H1 (cell line): Measurements from ENCODE around the gene LCN10. TPM values are rescaled to one million over a fixed set of nuclear protein-coding genes. Genes with fewer than 3 reads are reported as not detected.

Experiments used
- CBX5 ChIP-seq: fragments of 300-800, 300-1000 bp; sonication (generic); IDR thresholded peaks from 2 replicates; pipeline ENCODE4 v1.7.1; 2016; ENCODE audit warnings: antibody characterized with exemption, low read length, low read depth
- CBX8 ChIP-seq: fragments of 300-800, 300-1000 bp; sonication (generic); IDR thresholded peaks from 2 replicates; pipeline ENCODE4 v1.7.1; 2016; ENCODE audit warnings: low read depth, low read length, borderline replicate concordance
- CHD2 ChIP-seq: IDR thresholded peaks from 2 replicates; pipeline ENCODE4 v1.6.1; 2012; ENCODE audit warnings: low read length, improper control_type of control experiment
- CTBP2 ChIP-seq: IDR thresholded peaks from 2 replicates; pipeline ENCODE4 v1.7.0; 2011; ENCODE audit warnings: borderline replicate concordance, mild to moderate bottlenecking, moderate library complexity, mixed read lengths, low read length; ENCODE audit not compliant: insufficient read depth, insufficient read length
- EZH2 ChIP-seq: fragments of 200-600 bp; sonication (generic); IDR thresholded peaks from 2 replicates; pipeline ENCODE4 v1.7.1; 2012; ENCODE audit warnings: low read depth, mild to moderate bottlenecking, moderate library complexity, low read length, inconsistent platforms; ENCODE audit not compliant: severe bottlenecking
- POU5F1 ChIP-seq: IDR thresholded peaks from 2 replicates; pipeline ENCODE4 v1.6.1; 2011; ENCODE audit warnings: low read depth, mild to moderate bottlenecking, low read length, moderate library complexity
- RNF2 ChIP-seq: fragments of 200-900, 300-1000 bp; sonication (generic); IDR thresholded peaks from 2 replicates; pipeline ENCODE4 v1.7.1; 2016; ENCODE audit warnings: borderline replicate concordance, low read depth, mild to moderate bottlenecking, antibody characterized with exemption, low read length; ENCODE audit not compliant: poor library complexity, severe bottlenecking; ENCODE audit errors: missing control alignments
- SIRT6 ChIP-seq: IDR thresholded peaks from one replicate; pipeline ENCODE4 v1.7.1; 2012; ENCODE audit warnings: low read length, inconsistent platforms
- polyA plus RNA-seq, 7 experiments: library from polyadenylated mRNA; depleted of rRNA in 3 of 7; stranded (reverse) in 5 of 7; unstranded in 2 of 7; fragments of >200 nt in 5 of 7; fragments of 200-250 nt in 2 of 7; gene quantifications; 1 replicate in 5 of 7; 2 replicates in 1 of 7; 4 replicates in 1 of 7; pipeline versions ENCODE4 v1.2.1 to v1.2.3, GENCODE V29; 2011 to 2013; ENCODE audit warnings: missing spikeins in 2 of 7, mixed read lengths in 2 of 7
- total RNA-seq: library from RNA; stranded (reverse); fragmentation: NEBNext Ultra II Directional; extraction: Animal tissue kit (Norgen Biotek cat#: 25700); gene quantifications from 2 replicates; pipeline ENCODE4 v1.2.1, GENCODE V29; 2021
- TF ChIP-seq, protein P1 (sequence below), 3 experiments: IDR thresholded peaks; 1 replicate in 2 of 3; 2 replicates in 1 of 3; pipeline versions ENCODE4 v1.5.1 to v1.6.1; 2011; ENCODE audit warnings: low read length in 3 of 3, mild to moderate bottlenecking in 3 of 3, inconsistent platforms in 2 of 3, low read depth in 1 of 3, moderate library complexity in 1 of 3; ENCODE audit not compliant: insufficient read depth in 1 of 3; ENCODE audit errors: control extremely low read depth in 1 of 3

The LCN10 gene
- total and polyA plus RNA-seq, 2 of the 8 experiments (the other 6 are each of a cell fraction or from before 2014, with no cell fraction given), result 2.6 to 2.8 TPM

DNA sequence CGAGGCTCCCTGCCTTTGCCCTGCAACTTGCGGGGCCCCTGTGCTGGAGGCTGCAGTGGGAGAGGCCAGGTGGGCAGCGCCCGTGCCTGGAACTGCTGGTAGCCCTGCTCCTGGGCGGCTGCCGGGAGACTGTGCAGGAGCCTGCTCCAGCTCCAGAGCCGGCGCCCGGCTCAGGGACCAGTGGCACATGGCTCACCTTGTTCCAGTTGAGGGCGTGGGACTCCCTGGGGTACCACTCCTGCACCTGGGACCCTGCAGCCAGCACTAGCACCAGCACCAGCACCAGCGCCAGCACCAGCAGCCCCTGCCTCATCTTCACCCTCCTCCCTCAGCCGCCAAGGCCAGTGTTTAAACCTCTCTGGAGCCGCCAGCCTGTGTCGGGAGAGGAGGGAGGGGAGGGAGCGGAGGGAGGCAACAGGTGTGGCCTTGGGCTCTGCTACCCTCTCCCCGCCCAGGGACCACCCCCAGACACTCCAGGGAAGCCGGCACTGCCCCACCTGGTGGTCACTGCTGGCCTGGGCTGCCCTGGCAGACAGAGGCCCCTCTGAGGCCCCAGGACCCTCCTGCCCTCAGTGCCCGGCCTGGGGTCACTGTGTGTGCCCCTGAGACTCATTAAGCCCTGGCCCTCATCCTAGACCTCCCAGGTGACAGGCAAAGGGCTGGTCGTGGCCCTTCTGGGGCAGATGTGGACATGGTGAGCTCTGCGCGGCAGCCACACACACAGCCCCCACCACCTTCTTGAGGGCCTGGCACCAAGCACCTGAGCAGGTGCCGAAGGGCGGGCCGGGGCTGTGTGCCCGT, at the start of gene LCN10 (continued):
- no peak for TF ChIP-seq CHD2
- no peak for TF ChIP-seq CBX8
- peak; percentile 87 for TF ChIP-seq CTBP2
- TF ChIP-seq CBX5, result no peak
- TF ChIP-seq, protein P1, sequence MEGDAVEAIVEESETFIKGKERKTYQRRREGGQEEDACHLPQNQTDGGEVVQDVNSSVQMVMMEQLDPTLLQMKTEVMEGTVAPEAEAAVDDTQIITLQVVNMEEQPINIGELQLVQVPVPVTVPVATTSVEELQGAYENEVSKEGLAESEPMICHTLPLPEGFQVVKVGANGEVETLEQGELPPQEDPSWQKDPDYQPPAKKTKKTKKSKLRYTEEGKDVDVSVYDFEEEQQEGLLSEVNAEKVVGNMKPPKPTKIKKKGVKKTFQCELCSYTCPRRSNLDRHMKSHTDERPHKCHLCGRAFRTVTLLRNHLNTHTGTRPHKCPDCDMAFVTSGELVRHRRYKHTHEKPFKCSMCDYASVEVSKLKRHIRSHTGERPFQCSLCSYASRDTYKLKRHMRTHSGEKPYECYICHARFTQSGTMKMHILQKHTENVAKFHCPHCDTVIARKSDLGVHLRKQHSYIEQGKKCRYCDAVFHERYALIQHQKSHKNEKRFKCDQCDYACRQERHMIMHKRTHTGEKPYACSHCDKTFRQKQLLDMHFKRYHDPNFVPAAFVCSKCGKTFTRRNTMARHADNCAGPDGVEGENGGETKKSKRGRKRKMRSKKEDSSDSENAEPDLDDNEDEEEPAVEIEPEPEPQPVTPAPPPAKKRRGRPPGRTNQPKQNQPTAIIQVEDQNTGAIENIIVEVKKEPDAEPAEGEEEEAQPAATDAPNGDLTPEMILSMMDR (IDR thresholded peaks at IDR 0.05; ENCODE audit: control extremely low read depth in 1 of 3, insufficient read depth in 1 of 3, low read depth in 1 of 3, low read length in 3 of 3), result peak in 2 of 3 experiments; percentile 58 to 72; a peak in 3 of 4 replicates
- no peak for TF ChIP-seq RNF2
- no peak for TF ChIP-seq POU5F1
- TF ChIP-seq SIRT6, result no peak
- TF ChIP-seq EZH2, result no peak
